ENCODE data around the gene SLC9A9. TPM values are rescaled to one million over a fixed set of nuclear protein-coding genes. Genes with fewer than 3 reads are reported as not detected.

Gene SLC9A9
- total RNA-seq, 1 donor from 2014 or later: 0.22 TPM

Other genes with a start within 250 kb of the SLC9A9 start
- 29.9 and 49.0 TPM in 2 replicates for gene DIPK2A, start 123.4 kb upstream of the SLC9A9 start, total RNA-seq (ENCODE audit: low replicate concordance)

Data from neural progenitor cell (in vitro differentiated cells).